GM21717 (cell line): ENCODE measurements around the gene TMEM53.

Experiments
- ATAC-seq: cut with Tn5 transposase; IDR thresholded peaks from one replicate; pipeline ENCODE4 v1.9.1; 2021; ENCODE audit warnings: mild to moderate bottlenecking, moderate library complexity; ENCODE audit not compliant: unreplicated experiment

TMEM53 gene

GRCh38 chr1:44648529-44649250 is 25.6 kb downstream of the TMEM53 start:
- ATAC-seq, result no peak

GRCh38 chr1:44647896-44648295 is 26.4 kb downstream of the TMEM53 start:
- ATAC-seq, result no peak

- no peak for ATAC-seq
Measured at GRCh38 chr1:44646261-44647110, 27.8 kb downstream of the TMEM53 start.

- no peak for ATAC-seq
Measured at GRCh38 chr1:44645476-44646244, 28.6 kb downstream of the TMEM53 start.

- ATAC-seq, result no peak
Measured at GRCh38 chr1:44644806-44645205, 29.5 kb downstream of the TMEM53 start.

GRCh38 chr1:44643721-44644334 is 30.5 kb downstream of the TMEM53 start:
- no peak for ATAC-seq

- ATAC-seq, result no peak
Measured at GRCh38 chr1:44642925-44643324, 31.4 kb downstream of the TMEM53 start.

GRCh38 chr1:44642255-44642654 is 32.0 kb downstream of the TMEM53 start:
- no peak for ATAC-seq

- ATAC-seq, result no peak
Measured at GRCh38 chr1:44641126-44642102, 32.9 kb downstream of the TMEM53 start.

- no peak for ATAC-seq
Measured at GRCh38 chr1:44640200-44640853, 34.0 kb downstream of the TMEM53 start.

- no peak for ATAC-seq
Measured at GRCh38 chr1:44637702-44638411, 36.4 kb downstream of the TMEM53 start.

GRCh38 chr1:44636688-44637598 is 37.3 kb downstream of the TMEM53 start:
- ATAC-seq, result no peak

- ATAC-seq, result no peak
Measured at GRCh38 chr1:44636083-44636687, 38.1 kb downstream of the TMEM53 start.

GRCh38 chr1:44635439-44635838 is 38.8 kb downstream of the TMEM53 start:
- ATAC-seq, result no peak

- no peak for ATAC-seq
Measured at GRCh38 chr1:44634606-44635189, 39.6 kb downstream of the TMEM53 start.

- ATAC-seq, result no peak
Measured at GRCh38 chr1:44632598-44632997, 41.7 kb downstream of the TMEM53 start.
